Gastrocnemius medialis (tissue), 4 donors: ENCODE results near the gene S100G.

Source experiments
- CTCF ChIP-seq, 5 experiments: fragments of 450-650 bp in 3 of 5; fragments of 200-600 bp in 2 of 5; sonication (generic) in 2 of 5; IDR thresholded peaks in 4 of 5; conservative IDR thresholded peaks in 1 of 5; 1 replicate in 4 of 5; 2 replicates in 1 of 5; pipeline ENCODE4 v1.5.1; 2016 to 2019; ENCODE audit warnings: antibody characterized with exemption in 5 of 5, mild to moderate bottlenecking in 3 of 5, moderate library complexity in 3 of 5
- POLR2A ChIP-seq, 2 donors: fragments of 450-650 bp; IDR thresholded peaks; one replicate each; pipeline ENCODE4 v1.6.1; 2017; ENCODE audit warnings: antibody characterized with exemption in 2 of 2, mild to moderate bottlenecking in 2 of 2, moderate library complexity in 2 of 2

GRCh38 chrX:16610121-16610621, 39.8 kb upstream of the S100G start:
- TF ChIP-seq CTCF (IDR thresholded peaks at IDR 0.05 in 4 of 5, conservative IDR thresholded peaks at IDR 0.05 in 1 of 5) (no peak), POLR2A (IDR thresholded peaks at IDR 0.05) (no peak)
